Left ventricle myocardium inferior (tissue), 1 donor: Measurements from ENCODE around the gene PPP1R1B. TPM values are rescaled to one million over a fixed set of nuclear protein-coding genes. Genes with fewer than 3 reads are reported as not detected.

Experiments used
- DNase-seq: peaks from one replicate; pipeline ENCODE4 v3.0.0-alpha.2; 2020
- H3K27ac ChIP-seq: fragments of 200-600 bp; replicated peaks from 2 replicates; pipeline ENCODE4 v1.8.0; 2021
- H3K27me3 ChIP-seq: fragments of 200-600 bp; 2 replicates; pipeline ENCODE4 v1.8.0; 2021; ENCODE audit warnings: low read depth
- H3K36me3 ChIP-seq: fragments of 200-600 bp; 2 replicates; pipeline ENCODE4 v1.8.0; 2021
- H3K4me1 ChIP-seq: fragments of 200-600 bp; 2 replicates; pipeline ENCODE4 v1.8.0; 2021
- H3K4me3 ChIP-seq: fragments of 200-600 bp; 2 replicates; pipeline ENCODE4 v1.8.0; 2021; ENCODE audit warnings: mild to moderate bottlenecking, moderate library complexity
- H3K9me3 ChIP-seq: fragments of 200-600 bp; replicated peaks from 2 replicates; pipeline ENCODE4 v1.8.0; 2021
- intact Hi-C: fragments of 100-400 bp; cut with micrococcal nuclease; formaldehyde crosslinking; loops from one replicate; pipeline ENCODE4 v1.11.0; 2022
- total RNA-seq: library from RNA; stranded (reverse); fragmentation: NEBNext Ultra II Directional; extraction: Animal tissue kit (Norgen Biotek cat#: 25700); gene quantifications from one replicate; pipeline ENCODE4 v1.2.1, GENCODE V29; 2021
- TF ChIP-seq, protein P1 (sequence below): fragments of 200-600 bp; IDR thresholded peaks from 2 replicates; pipeline ENCODE4 v1.8.0; 2021; ENCODE audit warnings: antibody characterized with exemption, mild to moderate bottlenecking, borderline replicate concordance
- donor health status: DM: no; HTN: yes; CAD: no; lungs with severe emphysema.

Gene PPP1R1B
- total RNA-seq, 1 donor from 2014 or later, result 0.36 TPM

DNA sequence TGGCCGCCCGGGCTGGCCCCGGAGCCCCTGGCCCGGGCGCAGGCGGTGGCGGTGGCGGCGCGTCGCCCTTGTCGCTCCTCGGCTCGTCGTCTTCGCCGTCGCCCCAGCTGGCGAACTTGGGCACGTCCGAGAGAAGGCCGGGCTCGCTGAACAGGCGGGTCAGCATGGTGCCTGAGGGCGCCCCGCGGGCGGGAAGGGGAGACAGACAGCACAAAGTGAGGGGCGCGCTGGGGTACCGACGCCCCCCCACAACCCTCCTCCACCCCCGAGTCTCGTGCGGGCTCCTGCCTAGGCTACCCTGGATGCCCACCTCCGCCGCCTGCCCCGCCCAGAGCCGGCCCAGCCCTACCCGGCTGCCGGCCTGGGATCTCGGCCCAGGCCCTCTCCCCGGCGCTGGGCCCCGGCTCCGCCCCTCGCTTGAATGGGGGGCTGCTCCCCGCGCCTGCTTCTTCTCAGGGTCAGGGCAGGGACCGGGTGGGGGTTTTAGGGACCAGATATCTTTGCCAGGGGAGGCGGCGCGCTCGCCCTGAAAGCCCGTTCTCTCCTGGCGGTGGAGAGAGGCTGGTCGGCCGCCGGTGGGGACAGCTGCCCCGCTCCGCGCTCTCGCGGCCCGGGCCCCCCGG, 20.2 kb upstream of the PPP1R1B start:
- peaks cover 100% of the 10 kb centered on the region for H3K27me3 ChIP-seq
- intact Hi-C loops, result no loop called here
- no peak for DNase-seq

DNA sequence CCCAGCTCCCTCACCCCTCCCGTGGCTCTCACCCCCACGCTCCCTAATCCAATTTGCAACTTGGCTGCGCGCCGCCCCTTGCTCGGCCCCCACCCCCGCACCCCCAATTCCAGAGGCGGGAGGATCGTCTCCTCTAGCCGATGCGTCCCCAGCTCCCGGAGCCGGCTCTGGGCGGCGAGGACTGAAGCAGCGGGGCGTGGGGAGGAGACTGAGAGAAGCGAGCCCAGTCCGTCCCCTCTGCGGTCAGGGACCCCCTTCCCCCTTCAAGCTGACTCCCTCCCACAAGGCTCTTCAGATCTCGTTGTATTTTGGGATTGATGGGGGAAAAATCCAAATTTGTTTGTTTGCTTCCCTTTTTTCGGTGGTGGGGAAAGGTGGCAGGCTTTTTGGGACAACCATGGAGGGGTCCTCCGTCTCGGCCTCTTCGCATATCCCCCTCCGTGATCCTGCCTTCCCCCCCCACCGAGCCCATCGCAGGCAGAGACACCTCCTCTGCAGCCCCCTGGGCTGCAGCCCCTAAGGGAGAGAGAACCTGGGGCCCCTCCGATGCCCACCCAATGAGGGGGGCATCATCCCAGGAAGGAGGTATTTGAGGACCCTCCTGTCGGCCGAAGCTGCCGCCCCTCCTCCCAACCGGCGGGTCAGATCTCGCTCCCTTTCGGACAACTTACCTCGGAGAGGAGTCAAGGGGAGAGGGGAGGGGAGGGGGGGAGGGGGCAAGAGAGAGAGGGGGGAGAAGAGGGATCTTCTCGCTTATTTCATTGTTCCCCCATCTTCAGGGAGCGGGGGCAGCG, 19.5 kb upstream of the PPP1R1B start:
- peaks cover 100% of the 10 kb centered on the region for H3K27me3 ChIP-seq
- H3K4me3 ChIP-seq, result peak overlapping the region; percentile 51

More for the DNA sequence above, 20.2 kb upstream of the PPP1R1B start:
- Histone ChIP-seq H3K27ac (no peak overlapping the region), H3K4me3 (peak overlapping the region; percentile 51), H3K4me1 (peaks cover 41% of the 10 kb centered on the region), H3K36me3 (no peaks in the 10 kb centered on the region), H3K9me3 (no peaks in the 10 kb centered on the region)
- TF ChIP-seq, protein P1, sequence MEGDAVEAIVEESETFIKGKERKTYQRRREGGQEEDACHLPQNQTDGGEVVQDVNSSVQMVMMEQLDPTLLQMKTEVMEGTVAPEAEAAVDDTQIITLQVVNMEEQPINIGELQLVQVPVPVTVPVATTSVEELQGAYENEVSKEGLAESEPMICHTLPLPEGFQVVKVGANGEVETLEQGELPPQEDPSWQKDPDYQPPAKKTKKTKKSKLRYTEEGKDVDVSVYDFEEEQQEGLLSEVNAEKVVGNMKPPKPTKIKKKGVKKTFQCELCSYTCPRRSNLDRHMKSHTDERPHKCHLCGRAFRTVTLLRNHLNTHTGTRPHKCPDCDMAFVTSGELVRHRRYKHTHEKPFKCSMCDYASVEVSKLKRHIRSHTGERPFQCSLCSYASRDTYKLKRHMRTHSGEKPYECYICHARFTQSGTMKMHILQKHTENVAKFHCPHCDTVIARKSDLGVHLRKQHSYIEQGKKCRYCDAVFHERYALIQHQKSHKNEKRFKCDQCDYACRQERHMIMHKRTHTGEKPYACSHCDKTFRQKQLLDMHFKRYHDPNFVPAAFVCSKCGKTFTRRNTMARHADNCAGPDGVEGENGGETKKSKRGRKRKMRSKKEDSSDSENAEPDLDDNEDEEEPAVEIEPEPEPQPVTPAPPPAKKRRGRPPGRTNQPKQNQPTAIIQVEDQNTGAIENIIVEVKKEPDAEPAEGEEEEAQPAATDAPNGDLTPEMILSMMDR, result no peak

GRCh38 chr17:39607851-39608130, 19.0 kb upstream of the PPP1R1B start, which contains the start of gene NEUROD2:
Gene NEUROD2, minus strand, starts transcription at chr17:39607920. Its CDS starts 1,321 bp downstream, at chr17:39606599.
- H3K4me1 ChIP-seq, result peaks cover 41% of the 10 kb centered on the region
- intact Hi-C loops, result no loop called here
- peaks cover 100% of the 10 kb centered on the region for H3K27me3 ChIP-seq
- TF ChIP-seq, protein P1, result no peak
- H3K4me3 ChIP-seq, result peak within 1 kb of the TSS; percentile 51
- H3K36me3 ChIP-seq, result no peaks in the 10 kb centered on the region
- no peak for DNase-seq
- no peaks in the 10 kb centered on the region for H3K9me3 ChIP-seq
- H3K27ac ChIP-seq, result no peak within 1 kb of the TSS

More for the DNA sequence above, 19.5 kb upstream of the PPP1R1B start:
- DNase-seq, result no peak
- H3K4me1 ChIP-seq, result peaks cover 41% of the 10 kb centered on the region
- H3K36me3 ChIP-seq, result no peaks in the 10 kb centered on the region
- TF ChIP-seq, protein P1, result no peak
- intact Hi-C loops, result no loop called here
- H3K27ac ChIP-seq, result no peak overlapping the region
- H3K9me3 ChIP-seq, result no peaks in the 10 kb centered on the region

DNA sequence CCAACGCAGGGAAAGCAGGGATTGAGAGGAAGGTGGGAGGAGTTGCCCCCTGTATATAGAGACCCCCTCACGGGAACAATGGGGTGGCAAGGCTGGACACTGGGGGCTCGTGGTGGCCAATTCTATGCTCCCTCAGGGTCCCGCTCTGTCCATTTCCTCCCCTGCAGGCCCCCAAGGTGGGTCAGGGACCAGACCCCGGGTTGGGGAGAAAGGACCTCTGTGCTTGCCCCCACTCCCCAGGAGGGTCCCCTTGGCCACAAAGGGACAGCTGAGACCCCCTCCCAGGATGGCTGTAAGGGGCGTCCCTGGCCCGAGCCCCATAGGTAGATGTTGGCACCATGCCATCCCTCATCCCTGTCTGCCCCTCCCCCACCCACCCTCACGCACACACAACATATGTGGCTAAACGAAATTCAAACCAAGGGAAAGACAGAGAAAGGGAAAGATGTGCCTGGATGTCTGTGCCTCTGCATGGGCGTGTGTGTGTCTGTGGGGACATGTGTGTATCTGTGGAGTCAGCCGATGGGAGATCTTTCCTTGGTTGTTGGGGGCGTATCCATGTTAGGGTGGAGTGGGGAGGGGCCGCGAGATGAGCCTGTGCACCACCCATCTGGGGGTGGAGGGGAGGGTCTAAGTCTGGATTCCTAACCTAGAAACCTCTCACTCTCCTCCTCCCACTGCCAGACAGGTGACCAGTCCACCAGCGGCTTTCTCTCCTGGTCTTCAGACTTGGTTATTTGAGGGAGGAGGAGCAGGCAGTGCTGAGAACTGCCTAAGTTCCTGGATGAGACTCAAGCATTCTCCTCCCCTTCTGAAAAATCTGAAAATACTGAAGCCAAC, 18.4 kb upstream of the PPP1R1B start:
- Histone ChIP-seq H3K27me3 (peaks cover 100% of the 10 kb centered on the region), H3K27ac (no peak overlapping the region), H3K36me3 (no peaks in the 10 kb centered on the region), H3K9me3 (no peaks in the 10 kb centered on the region), H3K4me1 (peaks cover 41% of the 10 kb centered on the region), H3K4me3 (no peak overlapping the region)
- TF ChIP-seq, protein P1, result no peak
- intact Hi-C loops, result no loop called here
- DNase-seq, result no peak

DNA sequence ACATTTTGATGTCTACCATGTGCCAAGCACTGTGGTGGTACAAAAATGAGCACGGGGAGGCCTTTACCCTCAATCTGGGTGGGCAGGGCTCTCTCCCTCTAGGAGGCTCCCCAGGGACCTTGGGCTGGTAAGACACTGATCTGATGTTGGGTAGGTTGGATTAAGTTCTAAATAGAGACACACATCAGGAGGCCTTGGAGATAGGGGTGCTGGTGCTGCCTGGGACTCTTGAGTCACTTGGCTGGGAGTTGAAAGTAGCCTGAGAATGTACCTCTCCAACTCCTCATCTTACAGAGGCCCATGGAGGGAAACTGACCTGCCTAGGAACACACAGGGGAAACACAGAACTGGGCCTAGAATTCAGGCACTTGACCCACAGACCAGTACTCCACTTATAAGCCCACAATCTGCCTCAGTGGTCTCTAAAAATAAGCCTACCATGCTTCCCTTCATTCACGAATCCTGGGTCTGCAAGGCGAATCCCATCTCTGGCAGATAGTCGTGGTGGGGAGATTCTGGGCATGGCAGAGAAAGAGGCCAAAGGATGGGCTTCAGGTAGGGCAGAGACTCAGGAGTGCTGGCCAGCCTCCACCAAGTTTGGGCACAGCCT, 17.2 kb upstream of the PPP1R1B start:
- H3K4me3 ChIP-seq, result no peak overlapping the region
- peaks cover 99% of the 10 kb centered on the region for H3K27me3 ChIP-seq
- no peaks in the 10 kb centered on the region for H3K36me3 ChIP-seq
- H3K4me1 ChIP-seq, result peaks cover 36% of the 10 kb centered on the region
- TF ChIP-seq, protein P1, result no peak
- intact Hi-C loops, result no loop called here
- H3K9me3 ChIP-seq, result no peaks in the 10 kb centered on the region
- H3K27ac ChIP-seq, result no peak overlapping the region
- no peak for DNase-seq
